Ishikawa (cell line): ENCODE data around the gene TAGAP.

Experiments
- CEBPB ChIP-seq: IDR thresholded peaks from 2 replicates; pipeline ENCODE4 v1.6.1; 2012
- CREB1 ChIP-seq: IDR thresholded peaks from 2 replicates; pipeline ENCODE4 v1.6.1; 2012; ENCODE audit warnings: low read depth
- EGR1 ChIP-seq: IDR thresholded peaks from 2 replicates; pipeline ENCODE4 v1.6.1; 2012
- EP300 ChIP-seq: IDR thresholded peaks from 2 replicates; pipeline ENCODE4 v1.6.1; 2012; ENCODE audit warnings: borderline replicate concordance
- FOXM1 ChIP-seq: IDR thresholded peaks from 2 replicates; pipeline ENCODE4 v1.6.1; 2012; ENCODE audit warnings: low read depth, borderline replicate concordance
- MAX ChIP-seq: IDR thresholded peaks from 2 replicates; pipeline ENCODE4 v1.6.1; 2012
- NFIC ChIP-seq: IDR thresholded peaks from 2 replicates; pipeline ENCODE4 v1.6.1; 2012
- RAD21 ChIP-seq: IDR thresholded peaks from 2 replicates; pipeline ENCODE4 v1.6.1; 2012; ENCODE audit warnings: low read depth
- TAF1 ChIP-seq: IDR thresholded peaks from 2 replicates; pipeline ENCODE4 v1.6.1; 2012; ENCODE audit warnings: low read depth, mild to moderate bottlenecking
- TCF12 ChIP-seq: IDR thresholded peaks from 2 replicates; pipeline ENCODE4 v1.6.1; 2012; ENCODE audit warnings: low read depth
- TEAD4 ChIP-seq: IDR thresholded peaks from 2 replicates; pipeline ENCODE4 v1.6.1; 2012
- USF1 ChIP-seq: IDR thresholded peaks from 2 replicates; pipeline ENCODE4 v1.6.1; 2012
- YY1 ChIP-seq: IDR thresholded peaks from 2 replicates; pipeline ENCODE4 v1.6.1; 2012; ENCODE audit warnings: low read depth
- ZBTB7A ChIP-seq: IDR thresholded peaks from 2 replicates; pipeline ENCODE4 v1.6.1; 2012; ENCODE audit warnings: low read depth
- TF ChIP-seq, protein P1 (sequence below): IDR thresholded peaks from 2 replicates; pipeline ENCODE4 v1.6.1; 2012; ENCODE audit warnings: low read depth, mild to moderate bottlenecking

TAGAP gene

DNA sequence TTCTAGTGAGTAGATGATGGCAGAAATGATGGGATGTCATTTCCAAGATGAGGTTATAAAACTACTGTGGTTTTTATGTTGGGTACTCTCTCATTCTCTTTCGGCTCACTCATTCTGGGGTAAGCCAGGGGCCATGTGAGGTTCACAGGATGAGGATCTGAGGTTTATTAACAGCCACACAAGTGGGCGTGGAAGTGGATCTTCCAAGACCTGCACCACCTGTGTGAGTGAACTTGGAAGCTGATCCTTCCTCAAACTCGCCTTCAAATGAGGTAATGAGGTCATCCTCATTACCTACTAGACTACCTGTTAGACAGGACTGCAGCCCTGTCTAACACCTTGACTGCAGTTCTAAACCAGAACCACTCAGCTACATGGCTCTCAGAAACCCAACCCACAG is 45.1 kb upstream of the TAGAP start:
- no peak for TF ChIP-seq USF1
- TF ChIP-seq TAF1, result no peak
- TF ChIP-seq EP300, result no peak
- no peak for TF ChIP-seq ZBTB7A
- TF ChIP-seq, protein P1, sequence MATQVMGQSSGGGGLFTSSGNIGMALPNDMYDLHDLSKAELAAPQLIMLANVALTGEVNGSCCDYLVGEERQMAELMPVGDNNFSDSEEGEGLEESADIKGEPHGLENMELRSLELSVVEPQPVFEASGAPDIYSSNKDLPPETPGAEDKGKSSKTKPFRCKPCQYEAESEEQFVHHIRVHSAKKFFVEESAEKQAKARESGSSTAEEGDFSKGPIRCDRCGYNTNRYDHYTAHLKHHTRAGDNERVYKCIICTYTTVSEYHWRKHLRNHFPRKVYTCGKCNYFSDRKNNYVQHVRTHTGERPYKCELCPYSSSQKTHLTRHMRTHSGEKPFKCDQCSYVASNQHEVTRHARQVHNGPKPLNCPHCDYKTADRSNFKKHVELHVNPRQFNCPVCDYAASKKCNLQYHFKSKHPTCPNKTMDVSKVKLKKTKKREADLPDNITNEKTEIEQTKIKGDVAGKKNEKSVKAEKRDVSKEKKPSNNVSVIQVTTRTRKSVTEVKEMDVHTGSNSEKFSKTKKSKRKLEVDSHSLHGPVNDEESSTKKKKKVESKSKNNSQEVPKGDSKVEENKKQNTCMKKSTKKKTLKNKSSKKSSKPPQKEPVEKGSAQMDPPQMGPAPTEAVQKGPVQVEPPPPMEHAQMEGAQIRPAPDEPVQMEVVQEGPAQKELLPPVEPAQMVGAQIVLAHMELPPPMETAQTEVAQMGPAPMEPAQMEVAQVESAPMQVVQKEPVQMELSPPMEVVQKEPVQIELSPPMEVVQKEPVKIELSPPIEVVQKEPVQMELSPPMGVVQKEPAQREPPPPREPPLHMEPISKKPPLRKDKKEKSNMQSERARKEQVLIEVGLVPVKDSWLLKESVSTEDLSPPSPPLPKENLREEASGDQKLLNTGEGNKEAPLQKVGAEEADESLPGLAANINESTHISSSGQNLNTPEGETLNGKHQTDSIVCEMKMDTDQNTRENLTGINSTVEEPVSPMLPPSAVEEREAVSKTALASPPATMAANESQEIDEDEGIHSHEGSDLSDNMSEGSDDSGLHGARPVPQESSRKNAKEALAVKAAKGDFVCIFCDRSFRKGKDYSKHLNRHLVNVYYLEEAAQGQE, result no peak
- no peak for TF ChIP-seq MAX
- TF ChIP-seq TCF12, result no peak
- no peak for TF ChIP-seq FOXM1
- TF ChIP-seq YY1, result no peak

GRCh38 chr6:159089443-159089842 is 44.7 kb upstream of the TAGAP start:
- TF ChIP-seq TEAD4, result no peak
- no peak for TF ChIP-seq CEBPB
- TF ChIP-seq NFIC, result no peak
- TF ChIP-seq TCF12, result no peak

- no peak for TF ChIP-seq CREB1
- TF ChIP-seq YY1, result no peak
- TF ChIP-seq, protein P1, result no peak
- TF ChIP-seq CEBPB, result no peak
- no peak for TF ChIP-seq EGR1
- TF ChIP-seq USF1, result no peak
- TF ChIP-seq MAX, result no peak
- TF ChIP-seq FOXM1, result no peak
- TF ChIP-seq TCF12, result no peak
- no peak for TF ChIP-seq NFIC
- no peak for TF ChIP-seq RAD21
- no peak for TF ChIP-seq TEAD4
- no peak for TF ChIP-seq TAF1
- no peak for TF ChIP-seq EP300
- TF ChIP-seq ZBTB7A, result no peak
These were observed 41.3 kb upstream of the TAGAP start for GRCh38 chr6:159086033-159086618.

DNA sequence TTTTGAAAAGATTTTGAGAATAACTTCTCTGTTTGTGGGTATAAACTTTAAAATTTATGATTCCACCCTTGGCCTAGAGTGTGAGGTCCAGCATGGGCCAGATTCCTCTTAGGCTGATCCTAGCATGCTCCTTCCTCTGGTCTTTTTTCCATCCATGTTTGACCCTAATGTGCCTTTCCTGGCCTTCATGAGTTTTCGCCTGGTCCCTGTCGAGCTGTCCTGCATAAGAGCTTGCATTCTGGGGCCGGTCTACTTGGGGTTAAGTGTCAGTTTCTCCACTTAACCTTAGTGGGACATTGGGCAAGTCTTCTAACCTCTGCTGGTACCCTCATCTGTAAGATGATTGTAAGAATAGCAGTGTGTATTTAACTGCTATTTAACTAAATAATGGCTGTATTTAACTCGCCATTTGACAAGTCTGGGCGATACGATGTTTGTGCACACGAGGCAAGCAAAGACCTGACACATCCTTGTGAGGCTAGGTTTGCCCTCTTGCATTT is 40.7 kb upstream of the TAGAP start:
- TF ChIP-seq EP300 (no peak), NFIC (no peak), USF1 (no peak)

- TF ChIP-seq EP300 (no peak), USF1 (no peak), MAX (no peak), TEAD4 (no peak), CREB1 (no peak), YY1 (no peak), FOXM1 (no peak), NFIC (no peak), EGR1 (no peak), CEBPB (no peak), TAF1 (no peak), ZBTB7A (no peak), TCF12 (no peak), RAD21 (no peak)
- TF ChIP-seq, protein P1, result no peak
These were observed 39.8 kb upstream of the TAGAP start for GRCh38 chr6:159084493-159085091.
